Activated gamma-delta T cell (primary cell): ENCODE measurements around the gene HADH.
"Not testable (repeated sequence)": the region's sequence is repeated elsewhere in the genome, so short reads cannot be mapped to it uniquely, and the experiment has no call there.

Experiments
- DNase-seq: peaks from one replicate; lab custom pipeline; 2025; lab: John Stamatoyannopoulos, UW

HADH gene

DNA sequence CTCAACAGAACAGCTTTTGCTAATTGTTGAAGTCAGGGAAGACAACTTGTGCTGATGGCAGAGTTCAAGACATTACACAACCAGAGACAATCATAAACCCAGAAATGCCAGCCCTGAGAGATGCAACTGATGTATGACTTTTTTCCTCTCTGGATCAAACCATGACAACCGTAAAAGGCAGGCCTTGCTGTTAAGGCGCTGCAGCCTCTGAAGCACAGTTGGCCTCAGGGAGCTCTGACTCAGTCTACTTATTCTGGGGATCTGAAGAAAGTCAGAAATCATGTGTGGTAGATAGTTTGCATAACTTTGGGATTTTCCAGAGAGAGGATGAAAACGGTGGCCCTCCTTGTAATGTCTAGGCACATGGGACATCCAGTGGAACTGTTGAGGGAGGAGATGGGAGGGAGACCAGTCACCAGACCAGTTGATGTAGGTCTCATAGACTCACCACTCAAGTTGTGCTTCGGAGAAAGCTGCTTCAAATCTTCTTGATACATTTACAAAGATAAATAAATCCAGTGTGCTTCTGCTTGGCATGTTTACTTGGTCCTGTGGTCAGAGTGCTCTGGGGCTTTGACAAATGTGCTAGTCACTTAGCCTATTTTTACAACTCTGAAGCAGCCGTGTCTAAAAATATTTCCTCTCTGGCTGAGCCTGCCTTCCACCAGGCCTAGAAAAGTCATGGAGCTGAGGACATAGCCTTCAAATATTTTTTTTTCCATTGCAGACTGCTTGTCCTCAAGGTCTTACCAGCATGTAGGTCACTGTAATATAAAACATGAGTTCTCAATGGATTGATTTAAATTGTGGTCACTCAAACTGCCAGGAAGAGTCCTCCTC lies 7.5 kb downstream of the HADH start:
- DNase-seq: no peak

DNA sequence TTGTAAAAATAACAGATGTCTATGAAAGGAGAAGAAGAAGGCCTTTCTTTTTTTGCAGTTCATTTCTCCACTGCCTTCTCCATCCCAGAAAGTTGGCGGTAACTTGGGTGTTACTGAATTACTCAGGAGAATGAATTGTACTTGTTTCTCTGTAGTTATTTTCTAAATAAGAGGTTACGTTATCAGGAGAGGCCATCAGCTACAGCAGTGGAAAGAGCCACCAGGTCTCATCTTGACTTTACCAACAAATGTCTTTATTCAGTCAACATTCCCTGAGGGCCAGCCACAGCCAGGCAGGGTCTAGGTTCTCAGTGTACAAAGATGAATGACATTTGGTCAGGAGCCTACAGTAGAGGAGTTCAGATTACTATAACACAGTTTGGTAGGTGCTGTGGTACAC lies 8.1 kb downstream of the HADH start:
- no peak for DNase-seq

DNA sequence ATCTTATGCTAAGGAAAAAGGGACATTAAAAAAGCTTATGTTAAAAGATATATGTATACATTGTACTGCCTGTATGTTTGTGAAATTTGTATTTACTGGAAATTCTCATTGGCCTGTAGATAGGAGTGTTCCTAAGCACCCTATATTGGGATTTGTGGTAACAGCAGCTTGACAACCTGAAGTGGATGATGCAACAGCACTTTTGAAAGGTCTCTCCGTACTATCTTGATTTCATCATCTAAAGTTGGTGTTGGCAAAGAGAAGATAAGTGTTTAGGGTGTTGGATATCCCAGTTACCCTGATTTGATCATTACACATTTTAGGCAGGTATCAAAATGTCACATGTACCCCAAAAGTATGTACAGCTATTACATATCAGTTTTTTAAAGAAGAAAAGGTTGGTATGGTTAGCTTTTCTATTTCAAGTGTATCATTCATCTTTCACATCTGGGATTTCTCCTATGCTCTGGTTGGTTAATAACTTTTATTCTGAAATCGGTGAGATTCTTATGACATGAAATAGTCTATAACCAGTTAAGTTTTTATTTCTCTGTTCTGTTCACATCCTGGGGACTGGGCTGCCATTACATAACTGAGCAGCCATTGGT lies 10.3 kb downstream of the HADH start:
- DNase-seq: no peak

DNA sequence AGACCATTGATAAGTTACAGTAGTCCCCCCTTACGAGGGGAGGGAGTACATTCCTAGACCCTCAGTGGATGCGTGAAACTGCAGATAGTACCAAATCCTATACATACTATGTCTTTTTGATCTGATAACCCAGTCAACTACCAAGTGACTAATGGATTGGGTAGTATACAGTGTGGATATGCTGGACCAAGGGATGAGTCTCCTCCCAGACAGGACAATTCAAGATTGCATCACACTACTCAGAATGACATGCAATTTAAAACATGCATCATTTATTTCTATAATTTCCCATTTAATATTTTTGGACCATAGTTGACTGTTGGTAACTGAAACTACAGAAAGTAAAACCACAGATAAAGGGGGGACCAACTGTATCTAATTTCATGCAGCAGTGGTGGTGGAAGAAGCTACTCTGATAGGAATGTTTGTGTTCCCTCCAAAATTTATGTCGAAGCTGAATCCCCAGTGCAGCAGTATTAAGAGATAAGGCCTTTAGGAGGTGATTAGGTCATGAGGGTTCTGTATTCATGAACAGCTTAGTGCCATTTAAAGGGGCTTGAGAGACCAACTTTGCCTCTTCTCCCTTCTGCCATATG lies 11.9 kb downstream of the HADH start:
- no peak for DNase-seq

DNA sequence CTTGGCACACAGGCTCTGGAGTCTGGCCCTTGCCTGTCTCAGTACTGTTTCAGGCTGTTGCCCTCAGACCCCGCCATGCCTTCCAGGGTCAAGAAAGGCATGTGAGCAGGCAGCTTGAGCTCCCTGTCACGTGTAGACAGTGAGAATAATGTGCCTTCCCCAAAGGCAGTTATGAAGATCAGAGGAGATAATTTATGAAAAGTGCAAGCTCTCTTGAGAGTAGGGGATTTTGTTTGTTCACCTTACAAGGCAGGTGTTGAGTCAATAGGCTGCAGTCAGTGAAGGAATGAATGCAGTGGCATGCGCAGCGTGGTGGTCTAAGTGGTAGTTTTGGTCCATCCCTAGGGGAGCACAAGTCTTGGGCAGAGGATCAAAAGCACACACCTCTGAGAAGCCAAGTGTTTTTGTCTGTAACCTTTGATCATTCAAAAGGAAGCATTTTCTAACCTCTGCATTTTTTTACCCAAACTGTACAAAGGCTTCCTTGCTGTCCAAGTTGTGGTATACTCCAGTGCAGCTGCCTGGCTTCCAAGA lies 14.4 kb downstream of the HADH start:
- DNase-seq: no peak

DNA sequence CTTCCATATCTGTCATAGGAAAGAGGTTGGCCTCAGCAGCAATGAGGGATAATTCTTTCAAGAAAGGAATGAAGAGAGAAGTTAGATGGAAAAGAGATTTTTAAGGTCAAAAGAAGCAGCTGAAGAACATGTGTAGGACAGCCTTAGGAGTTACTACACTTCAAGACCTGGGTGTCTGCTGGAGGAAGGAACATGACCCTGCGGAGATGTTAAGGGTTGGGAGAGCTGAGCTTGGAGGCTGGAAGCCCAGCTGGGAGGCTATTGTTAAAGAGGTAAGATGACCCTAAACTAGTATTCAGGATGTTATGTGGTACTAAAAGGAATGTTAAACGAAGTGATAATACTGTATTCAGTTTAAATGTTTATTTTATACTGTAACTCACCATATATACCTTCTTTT lies 15.0 kb downstream of the HADH start:
- DNase-seq: no peak

DNA sequence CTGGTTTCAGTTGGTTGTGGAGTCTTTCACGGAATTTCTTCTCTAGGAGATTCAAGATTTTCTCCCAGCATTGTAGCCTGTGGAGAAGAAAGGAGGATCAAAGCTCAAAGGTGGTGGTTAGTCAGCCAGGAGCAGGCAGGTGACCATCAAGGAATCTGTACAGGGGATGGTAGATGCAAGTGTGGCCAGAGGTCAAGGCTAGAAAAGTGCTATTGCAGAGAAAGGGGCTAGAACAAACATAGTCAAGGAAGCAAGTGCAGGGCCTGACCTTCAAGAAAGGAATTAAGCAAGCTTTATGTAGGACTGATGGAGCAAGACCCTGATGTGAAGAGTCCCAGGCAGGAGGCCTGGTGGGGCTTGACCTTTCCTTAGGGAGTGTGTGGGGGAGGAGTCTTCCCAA lies 16.1 kb downstream of the HADH start:
- no peak for DNase-seq

DNA sequence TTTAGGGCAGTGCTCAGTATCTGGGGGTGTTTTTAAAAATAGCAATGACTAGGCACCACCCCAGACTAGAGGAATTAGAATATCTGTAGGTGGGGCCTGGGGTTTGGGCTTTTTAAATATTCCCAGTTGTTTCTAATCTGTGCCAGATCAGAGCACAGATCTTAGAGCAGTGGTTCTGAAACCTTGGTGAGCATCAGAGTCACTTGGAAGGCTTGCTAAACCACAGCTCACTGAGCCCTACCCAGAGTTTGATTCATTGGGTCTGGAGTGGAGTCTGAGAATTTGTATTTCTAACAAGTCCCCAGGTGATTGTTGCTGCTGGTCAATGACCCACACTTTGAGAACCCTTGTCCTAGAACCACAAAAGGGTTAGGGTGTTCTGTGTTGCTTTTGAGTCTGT lies 16.7 kb downstream of the HADH start:
- no peak for DNase-seq

DNA sequence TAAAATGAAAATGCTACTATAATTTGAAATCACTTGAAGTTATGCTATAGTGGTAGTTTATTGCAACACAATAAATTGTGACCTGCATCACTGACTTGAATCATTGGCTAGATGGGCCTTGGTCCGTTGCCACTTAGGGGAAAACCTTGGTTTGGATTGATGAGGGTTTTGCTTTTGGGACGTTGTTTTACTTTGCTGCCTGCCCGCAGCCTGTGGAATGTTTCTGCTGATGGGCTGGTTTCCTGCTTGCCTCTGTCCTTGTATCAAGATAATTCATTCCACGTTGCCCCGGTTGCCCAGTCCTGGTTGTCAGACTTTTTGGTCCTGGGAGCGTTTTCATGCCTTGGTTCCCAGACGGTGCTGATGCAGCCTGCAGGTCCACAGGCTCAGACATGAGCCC lies 18.3 kb downstream of the HADH start:
- no peak for DNase-seq

DNA sequence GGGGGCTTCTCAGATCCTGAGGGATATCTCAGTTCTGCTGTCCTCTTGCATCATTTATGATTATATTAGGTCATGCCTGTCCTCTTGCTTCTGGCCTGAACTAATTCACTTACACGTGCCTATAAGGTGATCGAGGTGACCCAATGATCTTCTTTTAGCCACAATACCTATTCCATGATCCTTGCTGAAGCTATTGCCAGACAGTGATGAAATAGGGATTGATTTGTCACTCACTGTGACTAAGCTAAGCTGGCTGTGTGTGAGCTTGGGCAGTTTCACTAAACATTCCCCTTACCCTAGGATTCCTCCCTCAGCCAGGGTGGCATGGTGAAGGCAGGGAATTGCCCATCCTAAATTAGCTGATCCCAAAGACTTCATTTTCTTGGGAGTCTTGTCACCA lies 19.0 kb downstream of the HADH start:
- DNase-seq: no peak

DNA sequence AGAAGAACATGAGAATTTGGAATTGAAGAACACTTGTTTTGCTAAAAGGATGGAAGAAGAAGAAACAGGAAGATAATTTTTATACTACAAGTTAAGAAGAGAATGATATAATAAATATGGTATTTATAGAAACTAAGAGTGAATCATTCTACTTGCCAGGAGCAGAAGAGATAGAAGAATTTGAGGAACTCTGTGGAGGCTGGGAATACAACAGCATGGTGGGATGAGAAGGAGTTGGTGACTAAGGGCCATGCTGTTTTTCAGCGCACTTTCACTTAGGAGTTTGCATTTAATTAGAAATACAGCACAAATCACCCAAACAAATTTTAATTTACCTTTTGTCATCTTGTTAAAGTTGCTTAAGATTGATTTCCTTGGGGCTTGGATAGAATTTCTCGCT lies 20.5 kb downstream of the HADH start:
- no peak for DNase-seq

DNA sequence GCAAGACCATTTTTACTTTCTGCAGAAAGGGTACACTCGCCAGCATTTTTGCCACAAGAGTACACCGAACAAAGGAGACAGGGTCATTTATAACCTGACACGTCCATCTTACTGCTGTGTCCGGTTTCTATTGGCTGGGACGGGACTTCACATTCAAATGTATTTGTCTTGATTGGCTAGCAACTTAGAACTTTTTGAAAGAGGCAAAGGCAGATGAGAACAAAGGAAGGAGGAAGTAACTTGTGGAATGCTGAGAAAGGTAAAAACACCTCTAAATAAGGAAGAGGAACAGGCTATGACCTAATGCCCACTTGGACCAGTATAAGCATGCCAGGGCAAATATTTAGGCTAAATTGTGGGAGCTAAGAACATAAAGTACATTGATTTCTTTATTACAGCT lies 22.7 kb downstream of the HADH start:
- not testable (repeated sequence) for DNase-seq

DNA sequence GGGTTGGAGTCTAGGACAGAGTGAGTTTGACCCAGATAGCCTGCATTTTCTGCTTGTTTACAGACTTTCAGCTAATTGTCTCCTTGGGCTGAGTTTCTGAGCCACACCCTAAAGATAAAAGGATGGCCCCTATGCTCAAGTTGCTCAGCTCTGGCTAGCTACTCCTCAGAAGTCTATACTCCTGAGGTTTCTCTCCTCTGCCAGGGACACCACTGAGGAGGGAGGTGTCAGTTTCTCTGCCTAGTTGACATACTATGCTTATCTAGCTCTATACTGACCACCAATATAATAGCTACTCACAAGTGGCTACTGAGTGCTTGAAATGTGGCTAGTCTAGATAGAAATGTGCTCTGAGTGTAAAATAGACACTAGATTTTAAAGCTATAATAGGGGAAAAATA lies 23.6 kb downstream of the HADH start:
- no peak for DNase-seq

DNA sequence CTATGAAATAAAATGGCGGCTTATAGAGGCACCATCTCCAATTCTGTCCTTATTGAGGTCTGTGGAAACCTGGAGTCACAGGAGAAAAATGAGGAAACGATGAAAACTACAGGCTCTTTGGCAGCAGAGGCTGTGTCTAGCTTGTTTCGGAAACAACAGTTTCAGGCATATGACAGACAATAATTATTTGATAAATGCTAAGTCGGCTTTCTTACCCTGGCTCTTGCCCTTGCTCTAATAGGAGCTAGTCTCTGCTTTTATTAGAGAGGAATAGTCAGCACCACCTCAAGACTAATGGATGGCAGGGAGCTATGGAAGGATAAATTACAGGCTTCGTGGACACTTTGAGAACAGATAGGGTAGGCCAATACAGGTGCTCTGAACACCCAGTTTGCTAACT lies 24.3 kb downstream of the HADH start:
- DNase-seq: no peak

DNA sequence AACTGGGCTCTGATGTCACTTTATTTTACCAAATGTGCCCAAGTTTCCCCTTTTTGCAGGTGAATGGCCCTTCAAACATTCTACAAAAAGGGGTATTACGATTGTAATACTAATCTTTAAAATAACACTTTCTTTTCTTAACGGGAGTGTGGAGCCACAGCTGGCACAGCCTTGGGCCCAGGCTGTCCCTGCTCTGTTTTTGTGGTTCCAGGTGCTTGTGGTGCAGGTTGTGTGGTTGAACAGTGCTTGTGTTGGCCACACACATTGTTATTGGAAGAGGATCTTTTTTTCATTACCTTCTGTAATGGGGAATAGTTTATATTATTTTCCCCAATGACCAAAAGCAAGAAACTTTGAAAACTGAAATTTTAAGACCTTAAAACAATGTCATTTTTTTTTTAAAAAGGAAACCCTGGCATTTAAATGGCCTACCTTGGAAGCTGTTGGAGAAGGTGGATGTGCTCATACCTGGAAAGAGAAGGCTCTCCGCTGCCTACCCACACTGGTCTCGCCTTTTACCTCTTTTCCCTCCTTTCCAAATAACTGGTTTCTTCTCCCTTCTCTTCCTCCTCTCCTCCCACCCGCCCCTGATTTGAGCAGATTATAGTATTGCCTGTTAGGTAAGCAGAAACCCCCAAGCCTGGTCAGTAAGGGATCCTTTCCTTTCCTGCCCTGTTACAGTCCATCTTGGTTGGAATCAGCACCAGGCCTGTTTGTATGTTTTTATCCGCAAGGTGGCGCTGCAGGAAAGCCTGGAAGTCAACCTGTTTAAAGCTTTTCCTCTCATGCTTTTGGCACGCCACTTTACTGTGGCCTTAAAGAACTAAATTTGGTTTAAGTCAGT lies 28.6 kb downstream of the HADH start:
- DNase-seq: no peak

DNA sequence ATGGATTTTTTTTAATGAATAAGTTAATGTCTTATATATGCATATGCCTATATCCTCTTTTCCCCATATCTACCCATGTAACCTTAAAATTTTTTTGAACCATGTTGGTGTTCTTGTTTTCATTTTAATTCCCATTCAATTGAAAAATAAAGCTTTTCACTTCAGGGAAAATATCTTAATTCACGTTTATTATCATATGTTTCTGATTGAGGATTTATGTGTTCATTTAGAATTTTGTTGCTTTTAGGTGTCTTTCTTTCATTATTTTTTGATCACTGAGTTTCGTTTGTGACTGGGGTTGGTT lies 29.1 kb downstream of the HADH start:
- no peak for DNase-seq

DNA sequence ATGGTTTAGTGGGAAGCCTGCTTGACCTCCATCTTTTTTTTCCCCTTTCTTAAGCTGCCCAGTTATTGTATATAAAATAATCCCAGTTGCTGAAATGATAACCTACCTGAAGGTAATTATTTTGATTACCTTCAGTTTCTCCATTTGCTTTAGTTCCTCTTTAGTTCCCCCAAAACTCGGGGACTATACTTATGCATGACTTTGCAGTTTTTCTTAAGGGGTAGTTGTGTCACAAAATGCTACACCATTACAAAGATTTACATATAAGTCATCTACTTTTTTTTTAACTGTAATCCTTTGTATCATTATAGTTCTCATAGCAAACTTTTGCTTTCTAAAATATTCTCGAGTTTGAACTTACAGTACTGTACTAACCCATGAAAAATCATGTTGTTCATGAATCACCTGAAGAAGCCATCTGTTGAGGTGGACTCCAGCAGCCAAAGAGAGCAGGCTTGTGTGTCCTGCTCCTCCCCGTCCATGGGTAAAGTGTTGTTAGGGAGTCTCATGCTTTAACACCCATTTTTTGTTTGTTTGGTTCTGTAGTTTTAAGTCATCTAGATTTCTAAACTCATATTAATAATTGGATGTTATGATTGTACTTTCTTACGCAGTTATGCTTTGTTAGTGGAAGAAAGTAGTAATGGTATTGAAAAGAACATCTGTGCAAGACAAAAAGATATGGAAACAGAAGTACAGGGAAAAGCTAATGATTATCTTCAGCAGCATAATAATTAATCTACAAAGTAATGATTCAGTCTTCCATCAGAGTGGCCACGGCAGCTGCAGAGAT lies 34.6 kb downstream of the HADH start:
- DNase-seq: no peak

DNA sequence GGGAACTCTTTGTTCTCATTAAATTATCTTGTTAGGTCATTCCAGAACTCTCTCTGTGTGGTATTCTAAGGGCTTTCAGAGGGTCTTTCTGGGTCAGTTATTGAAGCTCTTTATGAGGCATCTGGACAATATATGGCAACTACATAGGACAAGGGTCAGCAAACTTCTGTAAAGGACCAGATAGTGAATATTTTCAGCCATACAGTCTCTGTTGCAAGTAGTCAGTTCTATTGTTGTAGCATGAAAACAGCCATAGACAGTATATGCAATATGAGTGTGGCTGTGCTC lies 35.1 kb downstream of the HADH start:
- no peak for DNase-seq

DNA sequence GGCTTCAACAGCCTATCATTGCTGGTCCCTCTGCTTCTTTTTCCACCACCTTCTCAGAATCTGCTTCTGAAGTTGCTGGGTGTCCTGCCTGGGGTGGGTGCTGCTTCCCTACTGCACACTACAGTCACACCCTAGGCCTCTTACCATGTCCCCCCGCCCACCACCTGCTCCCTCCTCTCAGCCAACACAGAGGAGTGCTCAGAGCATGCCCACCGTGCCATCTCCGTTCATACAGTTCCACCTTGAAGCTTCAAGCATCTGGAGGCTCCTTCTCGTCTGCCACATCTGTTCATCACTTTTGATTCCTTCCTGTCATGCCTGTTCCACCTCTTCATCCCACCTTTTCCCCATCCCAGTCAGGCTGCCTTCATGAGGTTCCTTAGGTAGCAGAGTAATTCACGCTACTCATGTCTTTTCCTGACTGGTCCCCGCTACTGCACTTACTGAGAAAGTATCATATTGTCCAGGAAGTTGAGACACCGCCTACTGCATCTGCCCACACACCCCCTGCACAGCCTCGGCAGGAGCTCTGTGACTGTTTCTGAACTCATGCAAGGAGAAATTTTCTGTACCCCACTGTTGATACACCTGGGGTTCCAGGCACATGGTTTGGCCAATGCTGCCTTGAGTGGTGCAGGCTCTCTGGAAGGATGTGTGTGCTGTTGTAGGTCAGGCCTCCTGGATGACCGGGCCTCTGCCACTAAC lies 39.5 kb downstream of the HADH start:
- DNase-seq: no peak

DNA sequence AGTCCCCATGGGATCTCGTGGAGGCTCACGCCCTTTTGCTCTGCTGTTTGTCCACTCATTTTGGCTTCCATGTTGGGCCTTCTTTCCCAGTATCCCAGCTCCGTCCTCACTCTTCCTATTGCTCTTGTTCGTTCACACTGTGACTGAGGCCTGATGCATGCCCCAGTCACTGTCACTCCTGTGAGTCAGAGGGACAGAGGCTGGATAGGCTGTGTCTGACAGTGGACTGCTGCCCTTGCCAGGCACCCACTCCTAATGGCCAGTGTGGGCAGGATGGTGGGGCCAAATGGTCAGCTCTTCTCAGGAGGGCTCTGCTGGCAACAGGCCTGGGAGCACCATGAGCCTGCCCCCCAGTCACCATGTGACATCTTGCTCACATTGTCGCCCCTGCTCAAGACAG lies 40.0 kb downstream of the HADH start:
- DNase-seq: no peak

DNA sequence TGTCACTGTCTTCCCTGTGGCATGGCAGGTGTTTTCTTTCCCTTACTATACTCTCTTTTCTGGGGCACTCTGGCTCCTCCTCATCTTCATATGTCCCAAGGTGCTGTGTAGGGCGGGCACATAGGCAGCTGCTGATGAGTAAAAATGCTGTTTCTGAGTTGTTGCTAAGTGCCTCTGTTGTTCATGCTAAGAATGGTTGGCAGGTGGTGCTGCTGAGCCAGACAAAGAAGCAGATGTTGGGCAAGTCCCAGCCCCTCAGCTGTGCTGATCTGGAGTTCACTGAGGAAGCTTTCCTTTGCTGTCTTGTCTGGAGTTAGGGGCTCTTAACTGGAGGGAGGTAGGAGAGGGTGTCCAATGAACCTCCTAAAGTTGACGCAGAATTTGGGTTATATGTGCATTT lies 40.6 kb downstream of the HADH start:
- DNase-seq: no peak
